Mesothelial cell of epicardium (in vitro differentiated cells): ENCODE measurements around the gene CLDN16. TPM values are rescaled to one million over a fixed set of nuclear protein-coding genes. Genes with fewer than 3 reads are reported as not detected.

ENCODE experiments used
- DNase-seq, 2 experiments: peaks; one replicate each; pipeline ENCODE4 v3.0.0; 2021; ENCODE audit warnings: low spot score in 2 of 2; ENCODE audit not compliant: unreplicated experiment in 2 of 2
- H3K27ac Mint-ChIP-seq: 2 replicates; pipeline ENCODE4 v1.8.0; 2021; ENCODE audit warnings: mixed read lengths
- H3K27me3 Mint-ChIP-seq: 2 replicates; pipeline ENCODE4 v1.8.0; 2021; ENCODE audit warnings: low read depth, mixed read lengths
- H3K36me3 Mint-ChIP-seq: 2 replicates; pipeline ENCODE4 v1.8.0; 2021; ENCODE audit warnings: mixed read lengths
- H3K4me1 Mint-ChIP-seq: 2 replicates; pipeline ENCODE4 v1.8.0; 2021; ENCODE audit warnings: mixed read lengths
- H3K4me3 Mint-ChIP-seq: 2 replicates; pipeline ENCODE4 v1.8.0; 2021; ENCODE audit warnings: mild to moderate bottlenecking, moderate library complexity, mixed read lengths
- H3K9me3 Mint-ChIP-seq: 2 replicates; pipeline ENCODE4 v1.8.0; 2021; ENCODE audit warnings: mixed read lengths
- CTCF ChIP-seq: fragments of 200-600 bp; sonication (generic); IDR thresholded peaks from one replicate; pipeline ENCODE4 v1.5.0; 2021; ENCODE audit warnings: antibody characterized with exemption; ENCODE audit not compliant: unreplicated experiment
- total RNA-seq: library from RNA; stranded (reverse); gene quantifications from 3 replicates; pipeline ENCODE4 v1.2.1, GENCODE V29; 2021

CLDN16 gene
- total RNA-seq, 1 donor from 2014 or later = 0.11 TPM

DNA sequence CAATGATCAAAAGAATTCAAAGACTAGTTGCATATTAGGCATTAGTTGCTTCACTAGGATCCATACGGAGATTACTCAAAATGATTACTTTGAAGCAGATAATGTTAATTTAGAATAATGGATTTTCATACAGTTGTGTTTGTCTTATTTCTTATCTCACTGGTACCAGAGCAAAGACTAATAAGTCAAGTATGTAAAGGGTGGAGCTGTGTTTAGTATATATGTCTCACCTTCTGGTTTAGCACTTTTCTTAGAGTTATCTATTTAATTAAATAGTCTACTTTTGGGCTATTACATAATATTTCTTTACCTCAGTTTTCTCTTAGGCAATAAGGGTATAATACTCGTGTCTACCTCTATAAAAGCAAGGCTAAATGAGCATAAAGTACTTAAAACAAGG is 42.9 kb downstream of the CLDN16 start:
- Mint-ChIP-seq H3K27me3 (no peaks in the 10 kb centered on the region), H3K4me1 (peaks cover 4% of the 10 kb centered on the region), H3K27ac (no peak overlapping the region), H3K9me3 (peaks cover 15% of the 10 kb centered on the region), H3K36me3 (no peaks in the 10 kb centered on the region), H3K4me3 (no peak overlapping the region)
- no peak for TF ChIP-seq CTCF
- DNase-seq = no peak

- no peak for TF ChIP-seq CTCF
- no peak for DNase-seq
- H3K27me3 Mint-ChIP-seq = no peaks in the 10 kb centered on the region
- H3K4me3 Mint-ChIP-seq = no peak overlapping the region
- H3K9me3 Mint-ChIP-seq = peaks cover 20% of the 10 kb centered on the region
- H3K27ac Mint-ChIP-seq = no peak overlapping the region
- peaks cover 4% of the 10 kb centered on the region for H3K4me1 Mint-ChIP-seq
- H3K36me3 Mint-ChIP-seq = no peaks in the 10 kb centered on the region
Measured at GRCh38 chr3:190432216-190432615, 44.3 kb downstream of the CLDN16 start.

DNA sequence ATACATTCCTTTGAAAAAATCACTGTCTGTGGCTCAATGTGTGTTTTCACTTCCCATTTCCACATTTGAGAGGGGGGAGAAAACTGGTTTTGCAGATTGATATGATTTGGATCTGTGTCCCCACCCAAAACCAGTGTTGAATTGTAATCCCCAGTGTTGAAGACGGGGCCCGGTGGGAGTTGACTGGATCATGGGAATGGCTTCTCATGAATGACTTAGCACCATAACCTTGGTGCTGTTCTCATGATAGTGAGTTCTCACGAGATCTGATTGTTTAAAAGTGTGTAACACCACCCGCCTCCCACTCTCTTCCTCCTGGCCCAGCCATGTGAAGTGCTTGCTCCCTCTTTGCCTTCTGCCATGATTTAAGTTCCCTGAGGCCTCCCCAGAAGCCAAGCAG is 45.7 kb downstream of the CLDN16 start:
- TF ChIP-seq CTCF = no peak
- Mint-ChIP-seq H3K36me3 (no peaks in the 10 kb centered on the region), H3K27ac (no peak overlapping the region), H3K27me3 (no peaks in the 10 kb centered on the region), H3K4me3 (no peak overlapping the region), H3K4me1 (peaks cover 4% of the 10 kb centered on the region), H3K9me3 (peaks cover 20% of the 10 kb centered on the region)
- DNase-seq = no peak

DNA sequence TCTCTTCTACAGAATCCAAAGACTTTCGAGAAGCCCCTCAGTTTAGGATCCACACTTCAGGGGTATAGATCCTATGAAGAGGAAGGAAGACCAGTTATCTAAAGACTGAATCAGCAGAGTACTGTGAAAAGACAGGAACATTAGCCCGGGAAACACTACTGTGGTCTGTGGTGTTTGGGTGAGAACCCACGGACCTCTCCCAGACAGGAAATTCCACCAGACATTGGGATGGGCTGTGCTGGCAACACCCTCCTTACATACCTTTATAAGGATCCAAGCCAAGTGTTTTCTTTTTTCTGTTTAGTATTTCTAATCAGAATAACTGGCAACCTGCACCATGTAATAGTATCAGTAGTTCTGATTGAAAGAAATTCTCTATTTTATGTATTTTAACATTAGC is 47.7 kb downstream of the CLDN16 start:
- DNase-seq = no peak
- H3K36me3 Mint-ChIP-seq = no peaks in the 10 kb centered on the region
- H3K4me3 Mint-ChIP-seq = no peak overlapping the region
- peaks cover 23% of the 10 kb centered on the region for H3K9me3 Mint-ChIP-seq
- TF ChIP-seq CTCF = no peak
- no peak overlapping the region for H3K27ac Mint-ChIP-seq
- peaks cover 4% of the 10 kb centered on the region for H3K4me1 Mint-ChIP-seq
- H3K27me3 Mint-ChIP-seq = no peaks in the 10 kb centered on the region

GRCh38 chr3:190436331-190436730 is 48.4 kb downstream of the CLDN16 start:
- no peak for TF ChIP-seq CTCF
- no peak for DNase-seq
- peaks cover 23% of the 10 kb centered on the region for H3K9me3 Mint-ChIP-seq
- no peaks in the 10 kb centered on the region for H3K36me3 Mint-ChIP-seq
- no peak overlapping the region for H3K27ac Mint-ChIP-seq
- H3K27me3 Mint-ChIP-seq = no peaks in the 10 kb centered on the region
- H3K4me3 Mint-ChIP-seq = no peak overlapping the region
- H3K4me1 Mint-ChIP-seq = peaks cover 4% of the 10 kb centered on the region

DNA sequence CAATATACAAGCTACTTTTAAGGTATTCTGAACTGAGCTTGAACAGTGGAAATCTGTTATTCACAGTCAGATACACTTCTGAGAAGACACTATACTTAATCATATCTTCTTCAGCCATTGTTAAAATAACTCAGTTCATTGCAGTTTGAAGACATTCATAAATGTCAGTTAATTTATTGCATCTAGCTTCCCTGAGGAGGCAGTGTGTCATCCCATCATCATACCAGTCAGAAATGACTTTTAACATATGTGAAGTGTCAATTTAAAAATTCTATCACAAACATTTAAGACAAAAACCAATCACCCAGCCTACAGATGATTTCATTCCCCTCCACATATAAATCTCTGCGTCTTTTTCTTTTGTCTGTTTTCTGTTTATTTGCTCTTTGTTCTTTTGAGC is 54.3 kb downstream of the CLDN16 start:
- no peak for TF ChIP-seq CTCF
- Mint-ChIP-seq H3K4me1 (peaks cover 13% of the 10 kb centered on the region), H3K36me3 (no peaks in the 10 kb centered on the region), H3K4me3 (no peak overlapping the region), H3K27ac (no peak overlapping the region), H3K27me3 (no peaks in the 10 kb centered on the region), H3K9me3 (peaks cover 3% of the 10 kb centered on the region)
- DNase-seq = no peak
